WTC11 (cell line): Measurements from ENCODE around the gene UBP1. TPM values are rescaled to one million over a fixed set of nuclear protein-coding genes. Genes with fewer than 3 reads are reported as not detected.

Experiments used
- ATAC-seq: fragments of 200-7000 bp; cut with Tn5 transposase; 2 replicates; pipeline ENCODE4 v1.10.0; 2021; ENCODE audit warnings: mild to moderate bottlenecking, moderate library complexity
- CTCF ChIA-PET: fragments of 300-600 bp; sonication (Branson Sonifier 250); formaldehyde crosslinking; loops from one replicate; lab custom pipeline; 2021; ENCODE audit warnings: antibody characterized with exemption; lab: Charles Lee
- POLR2A ChIA-PET: fragments of 350-600 bp; sonication (Branson Sonifier 250); formaldehyde crosslinking; loops from one replicate; lab custom pipeline; 2021; ENCODE audit warnings: antibody characterized with exemption; lab: Charles Lee
- DNase-seq: peaks from one replicate; pipeline ENCODE4 v3.0.0; 2021; ENCODE audit warnings: low spot score
- H3K27ac Mint-ChIP-seq: 2 replicates; pipeline ENCODE4 v1.8.0; 2021; ENCODE audit warnings: mixed read lengths
- H3K27me3 Mint-ChIP-seq: 2 replicates; pipeline ENCODE4 v1.8.0; 2021; ENCODE audit warnings: low read depth, mild to moderate bottlenecking, moderate library complexity, mixed read lengths
- H3K36me3 Mint-ChIP-seq: 2 replicates; pipeline ENCODE4 v1.8.0; 2021; ENCODE audit warnings: mixed read lengths
- H3K4me1 Mint-ChIP-seq: 2 replicates; pipeline ENCODE4 v1.8.0; 2022; ENCODE audit warnings: mixed read lengths
- H3K4me3 Mint-ChIP-seq: 2 replicates; pipeline ENCODE4 v1.8.0; 2021; ENCODE audit warnings: mild to moderate bottlenecking, moderate library complexity, mixed read lengths
- H3K9me3 Mint-ChIP-seq: 2 replicates; pipeline ENCODE4 v1.8.0; 2021; ENCODE audit warnings: mixed read lengths
- AFF4 ChIP-seq: sonication (generic); formaldehyde crosslinking; IDR thresholded peaks from 2 replicates; pipeline ENCODE4 v1.8.1; 2023; ENCODE audit warnings: mild to moderate bottlenecking, missing genetic modification reagents, borderline replicate concordance
- AR ChIP-seq: fragments of 250-450 bp; sonication (Bioruptor Pico); IDR thresholded peaks from 2 replicates; pipeline ENCODE4 v1.9.0; 2021; ENCODE audit warnings: mild to moderate bottlenecking
- ATF3 ChIP-seq: sonication (generic); formaldehyde crosslinking; conservative IDR thresholded peaks from 2 replicates; pipeline ENCODE4 v1.8.1; 2022; ENCODE audit warnings: mild to moderate bottlenecking, missing genetic modification reagents
- GRHL2 ChIP-seq: fragments of 250-450 bp; sonication (Bioruptor Pico); IDR thresholded peaks from 2 replicates; pipeline ENCODE4 v1.8.0; 2022; ENCODE audit warnings: mild to moderate bottlenecking, moderate library complexity; ENCODE audit not compliant: insufficient replicate concordance, severe bottlenecking
- IRF1 ChIP-seq: sonication (generic); formaldehyde crosslinking; IDR thresholded peaks from 2 replicates; pipeline ENCODE4 v1.8.0; 2023; ENCODE audit warnings: missing genetic modification reagents
- TP53 ChIP-seq: sonication (generic); formaldehyde crosslinking; IDR thresholded peaks from 2 replicates; pipeline ENCODE4 v1.8.1; 2023; ENCODE audit warnings: mild to moderate bottlenecking, missing genetic modification reagents
- ZBTB21 ChIP-seq: sonication (generic); formaldehyde crosslinking; IDR thresholded peaks from 2 replicates; pipeline ENCODE4 v1.8.1; 2023; ENCODE audit warnings: mild to moderate bottlenecking, missing genetic modification reagents, borderline replicate concordance
- ZNF121 ChIP-seq: sonication (generic); formaldehyde crosslinking; IDR thresholded peaks from 2 replicates; pipeline ENCODE4 v1.8.0; 2023; ENCODE audit warnings: missing genetic modification reagents
- ZNF532 ChIP-seq: fragments of 250-450 bp; sonication (Bioruptor Pico); IDR thresholded peaks from 2 replicates; pipeline ENCODE4 v1.9.0; 2021; ENCODE audit warnings: mild to moderate bottlenecking, borderline replicate concordance
- ZSCAN18 ChIP-seq: fragments of 250-450 bp; sonication (Bioruptor Pico); IDR thresholded peaks from 2 replicates; pipeline ENCODE4 v2.1.2; 2022; ENCODE audit warnings: mild to moderate bottlenecking, moderate library complexity
- total RNA-seq: library from RNA; stranded (reverse); gene quantifications from 3 replicates; pipeline ENCODE4 v1.2.3, GENCODE V29; 2021
- TF ChIP-seq, protein P1 (sequence below): sonication (generic); formaldehyde crosslinking; IDR thresholded peaks from 2 replicates; pipeline ENCODE4 v1.8.0; 2022; ENCODE audit warnings: mild to moderate bottlenecking, missing genetic modification reagents
- TF ChIP-seq, protein P2 (sequence below): fragments of 250-450 bp; sonication (Bioruptor Pico); IDR thresholded peaks from 2 replicates; pipeline ENCODE4 v1.9.0; 2021; ENCODE audit warnings: moderate library complexity, mild to moderate bottlenecking, inconsistent platforms, borderline replicate concordance
- TF ChIP-seq, protein P3 (sequence below): sonication (generic); formaldehyde crosslinking; IDR thresholded peaks from 2 replicates; pipeline ENCODE4 v1.8.0; 2022; ENCODE audit warnings: missing genetic modification reagents

The UBP1 gene
- total RNA-seq, 1 experiment from 2014 or later = 72.6 TPM

DNA sequence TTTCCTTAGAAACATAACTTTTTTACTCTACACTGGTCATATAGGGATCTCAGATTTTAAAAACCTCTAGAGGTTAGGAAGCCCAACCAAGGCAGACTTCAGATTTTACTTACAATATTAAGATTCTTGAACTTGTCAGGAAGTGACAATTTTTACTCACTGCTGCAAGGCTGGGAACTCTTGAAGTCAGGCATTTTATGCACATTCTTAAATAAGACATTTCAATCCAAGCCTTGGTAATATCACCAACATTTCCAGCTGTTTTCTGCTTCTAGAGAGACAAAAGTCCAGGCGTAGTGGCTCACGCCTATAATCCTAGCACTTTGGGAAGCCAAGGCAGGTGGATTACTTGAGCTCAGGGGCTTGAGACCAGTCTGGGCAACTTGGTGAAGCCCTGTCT lies 33.6 kb upstream of the UBP1 start (continued):
- TF ChIP-seq, protein P1, sequence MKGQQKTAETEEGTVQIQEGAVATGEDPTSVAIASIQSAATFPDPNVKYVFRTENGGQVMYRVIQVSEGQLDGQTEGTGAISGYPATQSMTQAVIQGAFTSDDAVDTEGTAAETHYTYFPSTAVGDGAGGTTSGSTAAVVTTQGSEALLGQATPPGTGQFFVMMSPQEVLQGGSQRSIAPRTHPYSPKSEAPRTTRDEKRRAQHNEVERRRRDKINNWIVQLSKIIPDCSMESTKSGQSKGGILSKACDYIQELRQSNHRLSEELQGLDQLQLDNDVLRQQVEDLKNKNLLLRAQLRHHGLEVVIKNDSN (CRISPR knock-in tag) = no peak
- TF ChIP-seq ZNF532 (CRISPR knock-in tag) (no peak), ZBTB21 (no peak), ATF3 (no peak), AR (CRISPR knock-in tag) (no peak)
- TF ChIP-seq, protein P2, sequence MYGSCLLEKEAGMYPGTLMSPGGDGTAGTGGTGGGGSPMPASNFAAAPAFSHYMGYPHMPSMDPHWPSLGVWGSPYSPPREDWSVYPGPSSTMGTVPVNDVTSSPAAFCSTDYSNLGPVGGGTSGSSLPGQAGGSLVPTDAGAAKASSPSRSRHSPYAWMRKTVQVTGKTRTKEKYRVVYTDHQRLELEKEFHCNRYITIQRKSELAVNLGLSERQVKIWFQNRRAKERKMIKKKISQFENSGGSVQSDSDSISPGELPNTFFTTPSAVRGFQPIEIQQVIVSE (CRISPR knock-in tag) = no peak

GRCh38 chr3:33467786-33468185 lies 27.6 kb upstream of the UBP1 start:
- TF ChIP-seq ZSCAN18 (no peak), TP53 (peak; percentile 68; the same call in 1 of the 2 replicates)
- Mint-ChIP-seq H3K9me3 (peaks cover 51% of the 10 kb centered on the region), H3K27ac (peak overlapping the region; percentile 41; the same call in 1 of the 2 replicates), H3K4me3 (no peak overlapping the region), H3K27me3 (no peaks in the 10 kb centered on the region; the same call in 1 of the 2 replicates), H3K36me3 (peaks cover 44% of the 10 kb centered on the region), H3K4me1 (peaks cover 16% of the 10 kb centered on the region)
- CTCF ChIA-PET = no interaction called here
- POLR2A ChIA-PET = no interaction called here
- DNase-seq (no peak), ATAC-seq (no peak)

DNA sequence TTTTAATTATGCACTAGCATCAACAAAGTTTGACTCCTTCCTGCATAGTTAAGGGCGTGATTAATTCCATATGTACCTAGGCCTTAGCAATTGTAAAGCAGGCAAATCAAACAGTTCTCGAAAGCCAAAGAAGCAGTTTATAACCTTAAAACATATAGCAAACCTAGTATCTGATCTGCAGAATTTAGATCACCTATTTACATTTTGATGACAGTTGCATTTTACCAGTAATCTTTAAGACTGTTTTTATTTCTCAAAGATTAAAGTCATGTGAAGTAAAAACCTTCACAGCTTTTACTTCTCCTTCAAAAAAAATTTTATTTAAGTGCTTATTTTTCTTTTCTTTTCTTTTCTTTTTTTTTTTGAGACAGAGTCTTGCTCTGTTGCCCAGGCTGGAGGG lies 20.9 kb upstream of the UBP1 start:
- CTCF ChIA-PET = interaction anchor here (0.6 to 1.0 kb wide), 3 partner anchors 14 to 713 kb away, joined by 3 to 4 read pairs (median 3); partner anchors contain the start of gene UBP1
- Mint-ChIP-seq H3K27me3 (peaks cover 17% of the 10 kb centered on the region), H3K36me3 (peaks cover 60% of the 10 kb centered on the region), H3K9me3 (peaks cover 67% of the 10 kb centered on the region), H3K27ac (no peak overlapping the region), H3K4me1 (peaks cover 12% of the 10 kb centered on the region), H3K4me3 (no peak overlapping the region)
- TF ChIP-seq ZNF121 (CRISPR knock-in tag) (no peak), IRF1 (CRISPR knock-in tag) (no peak), GRHL2 (CRISPR knock-in tag) (no peak), AFF4 (CRISPR knock-in tag) (no peak)
- TF ChIP-seq, protein P3, sequence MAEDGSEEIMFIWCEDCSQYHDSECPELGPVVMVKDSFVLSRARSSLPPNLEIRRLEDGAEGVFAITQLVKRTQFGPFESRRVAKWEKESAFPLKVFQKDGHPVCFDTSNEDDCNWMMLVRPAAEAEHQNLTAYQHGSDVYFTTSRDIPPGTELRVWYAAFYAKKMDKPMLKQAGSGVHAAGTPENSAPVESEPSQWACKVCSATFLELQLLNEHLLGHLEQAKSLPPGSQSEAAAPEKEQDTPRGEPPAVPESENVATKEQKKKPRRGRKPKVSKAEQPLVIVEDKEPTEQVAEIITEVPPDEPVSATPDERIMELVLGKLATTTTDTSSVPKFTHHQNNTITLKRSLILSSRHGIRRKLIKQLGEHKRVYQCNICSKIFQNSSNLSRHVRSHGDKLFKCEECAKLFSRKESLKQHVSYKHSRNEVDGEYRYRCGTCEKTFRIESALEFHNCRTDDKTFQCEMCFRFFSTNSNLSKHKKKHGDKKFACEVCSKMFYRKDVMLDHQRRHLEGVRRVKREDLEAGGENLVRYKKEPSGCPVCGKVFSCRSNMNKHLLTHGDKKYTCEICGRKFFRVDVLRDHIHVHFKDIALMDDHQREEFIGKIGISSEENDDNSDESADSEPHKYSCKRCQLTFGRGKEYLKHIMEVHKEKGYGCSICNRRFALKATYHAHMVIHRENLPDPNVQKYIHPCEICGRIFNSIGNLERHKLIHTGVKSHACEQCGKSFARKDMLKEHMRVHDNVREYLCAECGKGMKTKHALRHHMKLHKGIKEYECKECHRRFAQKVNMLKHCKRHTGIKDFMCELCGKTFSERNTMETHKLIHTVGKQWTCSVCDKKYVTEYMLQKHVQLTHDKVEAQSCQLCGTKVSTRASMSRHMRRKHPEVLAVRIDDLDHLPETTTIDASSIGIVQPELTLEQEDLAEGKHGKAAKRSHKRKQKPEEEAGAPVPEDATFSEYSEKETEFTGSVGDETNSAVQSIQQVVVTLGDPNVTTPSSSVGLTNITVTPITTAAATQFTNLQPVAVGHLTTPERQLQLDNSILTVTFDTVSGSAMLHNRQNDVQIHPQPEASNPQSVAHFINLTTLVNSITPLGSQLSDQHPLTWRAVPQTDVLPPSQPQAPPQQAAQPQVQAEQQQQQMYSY = no peak
- ATAC-seq (no peak), DNase-seq (no peak)
- POLR2A ChIA-PET = no interaction called here
